Activated CD4-positive, alpha-beta T cell treated with anti-CD3 and anti-CD28 coated beads for 36 hours (primary cell): ENCODE measurements around the gene RNASEH2C. TPM values are rescaled to one million over a fixed set of nuclear protein-coding genes. Genes with fewer than 3 reads are reported as not detected.
A peak's percentile ranks its signal among the peaks of the same experiment; 100 is the strongest.
"Not testable (repeated sequence)": the region's sequence is repeated elsewhere in the genome, so short reads cannot be mapped to it uniquely, and the experiment has no call there.

Experiments used
- ATAC-seq: fragments of 200-7000 bp; cut with Tn5 transposase; one replicate; pipeline ENCODE4 v1.10.0; 2021; ENCODE audit warnings: mild to moderate bottlenecking, moderate library complexity
- CTCF ChIA-PET: fragments of 350-600 bp; sonication (Branson Sonifier 250); formaldehyde crosslinking; loops from one replicate; lab custom pipeline; 2021; ENCODE audit warnings: antibody characterized with exemption; lab: Charles Lee
- POLR2A ChIA-PET: fragments of 350-600 bp; sonication (Branson Sonifier 250); formaldehyde crosslinking; loops from one replicate; lab custom pipeline; 2021; ENCODE audit warnings: antibody characterized with exemption, inconsistent platforms; lab: Charles Lee
- DNase-seq: peaks from one replicate; pipeline ENCODE4 v3.0.0-alpha.2; 2020
- H3K27ac Mint-ChIP-seq: one replicate; pipeline ENCODE4 v1.8.0; 2021; ENCODE audit warnings: mixed read lengths
- H3K27me3 Mint-ChIP-seq: one replicate; pipeline ENCODE4 v1.8.0; 2021; ENCODE audit warnings: mixed read lengths
- H3K36me3 Mint-ChIP-seq: one replicate; pipeline ENCODE4 v1.8.0; 2021; ENCODE audit warnings: low read depth, mixed read lengths
- H3K4me1 Mint-ChIP-seq: one replicate; pipeline ENCODE4 v1.8.0; 2021; ENCODE audit warnings: mixed read lengths
- H3K4me3 Mint-ChIP-seq: one replicate; pipeline ENCODE4 v1.8.0; 2021; ENCODE audit warnings: mild to moderate bottlenecking, moderate library complexity, mixed read lengths
- H3K9me3 Mint-ChIP-seq: one replicate; pipeline ENCODE4 v1.8.0; 2021; ENCODE audit warnings: low read depth, mixed read lengths
- intact Hi-C, 2 experiments: fragments of 100-400 bp; cut with DNase I in 1 of 2; cut with micrococcal nuclease in 1 of 2; formaldehyde crosslinking; loops; one replicate each; pipeline versions ENCODE4 v1.14.2 to v1.15.1; 2022 to 2024; cut with DNase I, micrococcal nuclease
- total RNA-seq, 2 experiments: library from RNA; stranded (reverse); gene quantifications; one replicate each; pipeline ENCODE4 v1.2.3, GENCODE V29; 2021

The RNASEH2C gene
- total RNA-seq, 2 experiments from 2014 or later, result 72.5 to 96.8 TPM

DNA sequence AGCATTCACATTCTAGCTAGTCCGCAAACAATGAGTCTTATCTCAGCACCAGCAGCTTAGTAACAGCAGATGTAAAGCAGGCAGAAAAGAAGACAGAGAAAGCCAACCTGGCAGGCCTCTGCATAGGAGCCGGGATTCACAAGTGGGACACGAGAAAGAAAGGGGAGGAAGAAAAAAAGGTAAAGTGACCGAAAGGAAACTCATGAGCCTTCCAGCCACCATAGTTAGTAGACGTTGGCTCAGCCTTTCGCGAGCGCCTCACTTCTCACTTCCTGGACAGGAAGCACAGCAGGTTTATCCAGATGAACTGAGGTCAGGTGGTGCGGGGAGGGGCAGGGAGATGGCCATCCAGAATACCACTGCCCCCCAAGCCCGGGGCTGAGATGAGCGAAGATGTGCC is 28.2 kb downstream of the RNASEH2C start:
- CTCF ChIA-PET, result interaction anchor here (0.7 to 1.1 kb wide), 2 partner anchors 8 to 13 kb away, joined by 3 read pairs; no protein-coding TSS in a partner anchor
- no peaks in the 10 kb centered on the region for H3K9me3 Mint-ChIP-seq
- intact Hi-C loops, result no loop called here
- no peak for DNase-seq
- H3K27ac Mint-ChIP-seq, result peak overlapping the region; percentile 6
- H3K27me3 Mint-ChIP-seq, result no peaks in the 10 kb centered on the region
- H3K36me3 Mint-ChIP-seq, result no peaks in the 10 kb centered on the region
- ATAC-seq, result no peak
- POLR2A ChIA-PET, result interaction anchor here (0.7 kb wide), 1 partner anchor 310 kb away, joined by 6 read pairs; the partner anchor contains the start of gene BANF1
- no peak overlapping the region for H3K4me3 Mint-ChIP-seq
- H3K4me1 Mint-ChIP-seq, result no peaks in the 10 kb centered on the region

DNA sequence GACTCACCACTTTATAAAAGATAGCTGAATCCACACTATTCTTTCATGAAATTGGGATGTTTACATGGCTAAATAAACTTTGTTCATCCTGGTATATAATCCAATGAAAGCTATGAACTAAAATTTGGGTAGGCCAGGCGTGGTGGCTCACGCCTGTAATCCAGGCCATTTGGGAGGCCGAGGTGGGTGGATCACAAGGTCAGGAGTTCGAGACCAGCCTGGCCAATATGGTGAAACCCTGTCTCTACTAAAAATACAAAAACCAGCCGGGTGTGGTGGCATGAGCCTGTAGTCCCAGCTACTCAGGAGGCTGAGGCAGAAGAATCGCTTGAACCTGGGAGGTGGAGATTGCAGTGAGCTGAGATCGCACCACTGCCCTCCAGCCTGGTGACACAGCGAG is 28.8 kb downstream of the RNASEH2C start:
- H3K9me3 Mint-ChIP-seq, DNase-seq, H3K4me3 Mint-ChIP-seq, H3K4me1 Mint-ChIP-seq, ATAC-seq, H3K36me3 Mint-ChIP-seq, intact Hi-C loops, H3K27me3 Mint-ChIP-seq, H3K27ac Mint-ChIP-seq: not testable (repeated sequence)
- ChIA-PET POLR2A (interaction anchor here (0.7 kb wide), 1 partner anchor 311 kb away, joined by 6 read pairs; the partner anchor contains the start of gene BANF1), CTCF (interaction anchor here (0.7 to 1.1 kb wide), 2 partner anchors 8 to 14 kb away, joined by 3 read pairs; no protein-coding TSS in a partner anchor)

DNA sequence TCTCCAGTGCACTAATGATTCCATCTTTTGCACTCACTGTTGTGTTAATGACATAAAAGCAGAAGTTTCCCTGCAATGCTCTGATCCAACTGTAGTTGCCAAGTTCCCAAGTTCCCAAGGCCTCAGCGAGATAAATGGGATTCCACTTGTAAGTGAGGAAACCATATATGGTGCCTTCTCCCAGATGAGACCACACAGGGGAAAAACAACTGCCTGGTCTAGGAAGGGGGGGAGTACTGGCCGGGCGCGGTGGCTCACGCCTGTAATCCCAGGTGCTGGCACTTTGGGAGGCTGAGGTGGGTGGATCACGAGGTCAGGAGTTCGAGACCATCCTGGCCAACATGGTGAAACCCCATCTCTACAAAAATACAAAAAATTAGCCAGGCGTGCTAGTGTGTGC is 34.6 kb downstream of the RNASEH2C start:
- Mint-ChIP-seq H3K9me3 (no peaks in the 10 kb centered on the region), H3K4me1 (no peaks in the 10 kb centered on the region), H3K36me3 (no peaks in the 10 kb centered on the region), H3K27ac (no peak overlapping the region), H3K4me3 (no peak overlapping the region), H3K27me3 (peaks cover 2% of the 10 kb centered on the region)
- ATAC-seq (no peak), DNase-seq (no peak)
- intact Hi-C loops, result loop anchor here in 1 of 2 experiments (5.0 kb wide), 1 partner anchor 51 kb away; no protein-coding TSS in a partner anchor
- CTCF ChIA-PET, result interaction anchor here (0.7 kb wide), 1 partner anchor 23 kb away, joined by 3 read pairs; the partner anchor contains the start of gene RELA
- POLR2A ChIA-PET, result no interaction called here

DNA sequence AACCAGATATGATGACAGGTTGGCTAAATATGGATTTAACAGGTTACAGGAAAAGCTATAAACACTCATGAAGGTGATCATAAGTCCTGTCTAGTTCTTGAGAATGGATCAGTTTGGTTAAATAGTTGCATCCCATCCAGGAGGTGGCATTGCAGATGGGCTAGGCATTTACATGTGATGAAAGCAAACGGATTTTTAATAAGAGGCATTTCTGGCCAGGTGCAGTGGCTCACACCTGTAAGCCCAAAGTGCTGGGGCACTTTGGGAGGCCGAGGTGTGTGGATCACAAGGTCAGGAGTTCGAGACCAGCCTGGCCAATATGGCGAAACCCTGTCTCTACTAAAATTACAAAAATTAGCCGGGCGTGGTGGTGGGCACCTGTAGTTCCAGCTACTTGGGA is 37.1 kb downstream of the RNASEH2C start:
- intact Hi-C loops, result loop anchor here in 1 of 2 experiments (5.0 kb wide), 1 partner anchor 64 kb away; no protein-coding TSS in a partner anchor
- H3K36me3 Mint-ChIP-seq, DNase-seq, H3K27ac Mint-ChIP-seq, POLR2A ChIA-PET, H3K4me1 Mint-ChIP-seq, H3K27me3 Mint-ChIP-seq, ATAC-seq, H3K9me3 Mint-ChIP-seq, H3K4me3 Mint-ChIP-seq: not testable (repeated sequence)
- CTCF ChIA-PET, result interaction anchor here (0.6 to 1.4 kb wide), 4 partner anchors 9 to 204 kb away, joined by 3 read pairs; partner anchors contain the start of gene FIBP

DNA sequence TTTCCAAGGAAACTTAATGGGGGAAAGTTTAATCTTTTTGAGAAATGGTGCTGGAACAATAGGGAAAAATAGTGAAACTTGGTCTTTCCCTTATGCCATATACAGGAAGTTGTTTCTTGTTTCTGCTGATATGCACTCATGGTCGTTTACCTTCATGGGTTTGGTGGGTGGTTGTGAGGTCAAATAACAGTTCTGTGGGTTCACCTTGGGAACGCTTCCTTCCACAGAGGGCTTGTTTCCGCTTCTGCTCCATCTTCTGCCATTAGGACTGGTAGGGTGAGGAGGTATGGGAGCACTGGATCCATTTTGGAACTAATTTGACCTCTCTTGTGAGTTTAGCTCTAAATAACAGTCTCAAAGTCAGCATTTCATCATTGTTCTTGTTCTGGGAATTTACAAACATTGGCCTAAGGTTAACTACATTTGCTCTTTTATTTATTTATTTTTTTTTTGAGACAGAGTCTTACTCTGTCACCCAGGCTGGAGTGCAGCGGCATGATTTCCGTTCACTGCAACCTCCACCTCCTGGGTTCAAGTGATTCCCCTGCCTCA is 40.3 kb downstream of the RNASEH2C start:
- ATAC-seq, result no peak
- peaks cover 2% of the 10 kb centered on the region for H3K27me3 Mint-ChIP-seq
- H3K36me3 Mint-ChIP-seq, result no peaks in the 10 kb centered on the region
- CTCF ChIA-PET, result interaction anchor here (1.5 kb wide), 1 partner anchor 14 kb away, joined by 5 read pairs; no protein-coding TSS in a partner anchor
- no peak overlapping the region for H3K4me3 Mint-ChIP-seq
- POLR2A ChIA-PET, result no interaction called here
- H3K27ac Mint-ChIP-seq, result no peak overlapping the region
- no peak for DNase-seq
- H3K4me1 Mint-ChIP-seq, result no peaks in the 10 kb centered on the region
- H3K9me3 Mint-ChIP-seq, result no peaks in the 10 kb centered on the region
- intact Hi-C loops, result loop anchor here in 1 of 2 experiments (5.0 kb wide), 1 partner anchor 67 kb away; no protein-coding TSS in a partner anchor

DNA sequence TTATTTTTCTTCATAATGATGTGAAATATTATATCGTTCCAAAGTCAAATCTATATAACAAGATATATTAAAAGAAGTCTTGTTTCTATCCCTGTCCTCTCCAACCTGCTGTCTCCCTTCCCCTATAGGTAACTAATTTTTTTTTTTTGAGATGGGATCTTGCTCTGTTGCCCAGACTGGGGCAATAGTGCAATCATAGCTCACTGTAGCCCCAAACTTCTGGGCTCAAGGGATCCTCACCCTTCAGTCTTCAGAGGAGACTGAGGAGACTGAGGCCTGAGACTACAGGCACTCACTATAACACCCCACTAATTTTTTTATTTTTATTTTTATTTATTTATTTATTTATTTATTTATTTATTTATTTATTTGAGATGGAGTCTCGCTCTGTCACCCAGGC is 47.6 kb downstream of the RNASEH2C start:
- POLR2A ChIA-PET, result interaction anchor here (0.7 kb wide), 1 partner anchor 155 kb away, joined by 3 read pairs; no protein-coding TSS in a partner anchor
- peaks cover 6% of the 10 kb centered on the region for H3K4me1 Mint-ChIP-seq
- intact Hi-C loops, result no loop called here

DNA sequence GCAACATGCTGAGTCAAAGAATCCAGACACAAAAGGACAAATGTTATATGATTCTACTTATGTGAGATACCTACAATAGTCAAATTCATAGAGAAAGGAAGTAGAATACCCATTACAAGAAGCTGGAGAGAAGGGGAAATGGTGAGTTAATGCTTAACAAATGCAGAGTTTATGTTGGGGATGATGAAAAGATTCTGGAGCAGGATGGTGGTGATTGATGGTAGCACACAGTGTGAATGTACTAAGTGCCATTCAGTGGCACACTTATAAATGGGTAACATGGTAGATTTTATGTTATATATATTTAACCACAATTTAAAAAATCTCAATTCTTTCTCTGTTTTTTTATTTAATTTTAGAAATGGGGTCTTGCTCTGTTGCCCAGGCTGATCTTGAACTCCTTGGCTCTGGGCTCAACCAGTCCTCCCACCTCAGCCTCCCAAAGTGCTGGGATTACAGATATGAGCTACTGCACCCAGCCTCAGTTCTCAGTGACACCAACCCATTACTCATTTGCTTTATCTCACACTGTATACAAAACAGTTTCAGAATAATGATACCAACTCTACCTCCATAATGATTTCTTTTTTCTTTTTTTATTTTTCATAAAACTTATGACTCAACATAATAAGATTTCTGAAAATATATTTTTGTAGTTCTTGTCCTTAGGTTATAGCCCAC is 48.3 kb downstream of the RNASEH2C start:
- H3K4me1 Mint-ChIP-seq, result peaks cover 6% of the 10 kb centered on the region
- peak; percentile 21 for DNase-seq
- ATAC-seq, result peak; percentile 83
- ChIA-PET CTCF (no interaction called here), POLR2A (interaction anchor here (1.0 kb wide), 1 partner anchor 34 kb away, joined by 3 read pairs; no protein-coding TSS in a partner anchor)
- H3K4me3 Mint-ChIP-seq, result no peak overlapping the region
- no peaks in the 10 kb centered on the region for H3K9me3 Mint-ChIP-seq
- no peaks in the 10 kb centered on the region for H3K27me3 Mint-ChIP-seq
- H3K36me3 Mint-ChIP-seq, result no peaks in the 10 kb centered on the region
- intact Hi-C loops, result no loop called here
- no peak overlapping the region for H3K27ac Mint-ChIP-seq

More for the DNA sequence above, 47.6 kb downstream of the RNASEH2C start:
- H3K27ac Mint-ChIP-seq, result no peak overlapping the region
- CTCF ChIA-PET, result interaction anchor here (1.0 kb wide), 1 partner anchor 344 kb away, joined by 3 read pairs; no protein-coding TSS in a partner anchor
- ATAC-seq, result no peak
- no peak overlapping the region for H3K4me3 Mint-ChIP-seq
- no peaks in the 10 kb centered on the region for H3K9me3 Mint-ChIP-seq
- no peaks in the 10 kb centered on the region for H3K27me3 Mint-ChIP-seq
- H3K36me3 Mint-ChIP-seq, result no peaks in the 10 kb centered on the region
- DNase-seq, result no peak

Other genes starting within 250 kb of the RNASEH2C start
- 1,000 to 10,000 TPM; 7,016 to 9,748 TPM for gene MALAT1, start 221.8 kb downstream of the RNASEH2C start, total RNA-seq
- 10 to 100 TPM; 66.5 to 78.8 TPM for gene SCYL1, start 195.7 kb downstream of the RNASEH2C start, total RNA-seq
- gene LTBP3, start 162.4 kb downstream of the RNASEH2C start, total RNA-seq, result 10 to 100 TPM; 57.8 to 72.7 TPM
- 10 to 100 TPM; 50.7 to 56.4 TPM for gene ZNRD2, start 150.3 kb downstream of the RNASEH2C start, total RNA-seq
- gene FAM89B, start 148.3 kb downstream of the RNASEH2C start, total RNA-seq, result 10 to 100 TPM; 12.8 to 22.7 TPM
- 10 to 100 TPM; 88.3 to 98.8 TPM for gene EHBP1L1, start 144.7 kb downstream of the RNASEH2C start, total RNA-seq
- gene KCNK7, start 125.0 kb downstream of the RNASEH2C start, total RNA-seq, result under 1 TPM; 0.27 to 0.37 TPM
- 10 to 100 TPM; 47.4 to 54.3 TPM for gene MAP3K11, start 106.6 kb downstream of the RNASEH2C start, total RNA-seq
- 10 to 100 TPM; 27.9 to 30.7 TPM for gene PCNX3, start 105.0 kb downstream of the RNASEH2C start, total RNA-seq
- 100 to 1,000 TPM; 181 to 202 TPM for gene SIPA1, start 82.7 kb downstream of the RNASEH2C start, total RNA-seq
- 100 to 1,000 TPM in 1 of 2 experiments, 10 to 100 TPM in 1; 76.9 to 109 TPM for gene RELA, start 57.9 kb downstream of the RNASEH2C start, total RNA-seq
- gene KAT5, start 8.5 kb downstream of the RNASEH2C start, total RNA-seq, result 10 to 100 TPM; 56.5 to 65.1 TPM
- gene AP5B1, start 60.2 kb upstream of the RNASEH2C start, total RNA-seq, result 10 to 100 TPM; 11.7 to 14.4 TPM
- under 1 TPM; 0.09 to 0.19 TPM for gene OVOL1, start 66.3 kb upstream of the RNASEH2C start, total RNA-seq
- 1 to 10 TPM; 2.9 to 3.0 TPM for gene SNX32, start 113.2 kb upstream of the RNASEH2C start, total RNA-seq
- 1,000 to 10,000 TPM in 1 of 2 experiments, 100 to 1,000 TPM in 1; 888 to 1,074 TPM for gene CFL1, start 137.4 kb upstream of the RNASEH2C start, total RNA-seq
- 10 to 100 TPM; 59.2 to 67.8 TPM for gene MUS81, start 139.6 kb upstream of the RNASEH2C start, total RNA-seq
- gene EFEMP2, start 152.0 kb upstream of the RNASEH2C start, total RNA-seq, result 10 to 100 TPM; 20.2 to 23.4 TPM
- gene CTSW, start 159.0 kb upstream of the RNASEH2C start, total RNA-seq, result 1 to 10 TPM; 1.7 TPM
- 100 to 1,000 TPM in 1 of 2 experiments, 10 to 100 TPM in 1; 95.4 to 121 TPM for gene FIBP, start 167.7 kb upstream of the RNASEH2C start, total RNA-seq
- gene CCDC85B, start 169.9 kb upstream of the RNASEH2C start, total RNA-seq, result 10 to 100 TPM; 25.5 to 45.0 TPM
- 10 to 100 TPM; 11.1 to 11.3 TPM for gene FOSL1, start 179.6 kb upstream of the RNASEH2C start, total RNA-seq
- 10 to 100 TPM; 21.4 to 22.9 TPM for gene C11orf68, start 198.3 kb upstream of the RNASEH2C start, total RNA-seq
- gene DRAP1, start 198.6 kb upstream of the RNASEH2C start, total RNA-seq, result 100 to 1,000 TPM; 111 to 158 TPM
- gene TSGA10IP, start 224.7 kb upstream of the RNASEH2C start, total RNA-seq, result not detected
- gene SART1, start 240.9 kb upstream of the RNASEH2C start, total RNA-seq, result 10 to 100 TPM; 54.7 to 84.5 TPM